ENCODE data around the gene MUC20.

Gene MUC20

GRCh38 chr3:195755791-195756676 is 35.3 kb downstream of the MUC20 start:
- no peak for DNase-seq (ENCODE audit: low spot score)

GRCh38 chr3:195757438-195757770 is 36.6 kb downstream of the MUC20 start:
- DNase-seq (ENCODE audit: low spot score), result no peak

- DNase-seq (ENCODE audit: low spot score), result no peak
Observed at GRCh38 chr3:195757827-195758226, 37.0 kb downstream of the MUC20 start.

- DNase-seq (ENCODE audit: low spot score), result no peak
Observed at GRCh38 chr3:195758721-195759353, 38.1 kb downstream of the MUC20 start.

- no peak for DNase-seq (ENCODE audit: low spot score)
Observed at GRCh38 chr3:195760345-195761122, 39.8 kb downstream of the MUC20 start.

- no peak for DNase-seq (ENCODE audit: low spot score)
Observed at GRCh38 chr3:195761123-195761566, 40.4 kb downstream of the MUC20 start.

- no peak for DNase-seq (ENCODE audit: low spot score)
Observed at GRCh38 chr3:195761567-195762248, 40.9 kb downstream of the MUC20 start.

- no peak for DNase-seq (ENCODE audit: low spot score)
Observed at GRCh38 chr3:195762249-195762585, 41.4 kb downstream of the MUC20 start.

- no peak for DNase-seq (ENCODE audit: low spot score)
Observed at GRCh38 chr3:195762611-195763010, 41.8 kb downstream of the MUC20 start.

GRCh38 chr3:195763076-195763830 is 42.5 kb downstream of the MUC20 start:
- DNase-seq (ENCODE audit: low spot score), result no peak

- no peak for DNase-seq (ENCODE audit: low spot score)
Observed at GRCh38 chr3:195763843-195764825, 43.4 kb downstream of the MUC20 start.

GRCh38 chr3:195764961-195765706 is 44.4 kb downstream of the MUC20 start:
- DNase-seq (ENCODE audit: low spot score), result no peak

GRCh38 chr3:195766671-195767070 is 45.9 kb downstream of the MUC20 start:
- DNase-seq (ENCODE audit: low spot score), result no peak

- DNase-seq (ENCODE audit: low spot score), result no peak
Observed at GRCh38 chr3:195767792-195768191, 47.0 kb downstream of the MUC20 start.

GRCh38 chr3:195768414-195768813 is 47.6 kb downstream of the MUC20 start:
- no peak for DNase-seq (ENCODE audit: low spot score)

GRCh38 chr3:195768831-195769303 is 48.1 kb downstream of the MUC20 start:
- no peak for DNase-seq (ENCODE audit: low spot score)

- no peak for DNase-seq (ENCODE audit: low spot score)
Observed at GRCh38 chr3:195769551-195769950, 48.8 kb downstream of the MUC20 start.

- DNase-seq (ENCODE audit: low spot score), result no peak
Observed at GRCh38 chr3:195770081-195770840, 49.5 kb downstream of the MUC20 start.

Measured in AG20443 (cell line).